Breast epithelium (tissue), 4 donors: ENCODE measurements around the gene DNAH10. TPM values are rescaled to one million over a fixed set of nuclear protein-coding genes. Genes with fewer than 3 reads are reported as not detected.
"Not testable (repeated sequence)": the region's sequence is repeated elsewhere in the genome, so short reads cannot be mapped to it uniquely, and the experiment has no call there.

ENCODE experiments used
- DNase-seq, 2 donors: peaks; one replicate each; pipeline ENCODE4 v3.0.0-alpha.2; 2019; ENCODE audit warnings: low spot score in 2 of 2
- H3K27ac ChIP-seq, 2 donors: fragments of 200-600 bp; sonication (generic) in 1 of 2; one replicate each; pipeline ENCODE4 v1.5.1; 2016 to 2019; ENCODE audit warnings: mild to moderate bottlenecking in 1 of 2
- H3K27me3 ChIP-seq, 2 donors: fragments of 200-600 bp; sonication (generic) in 1 of 2; one replicate each; pipeline versions ENCODE4 v1.5.1 to v1.6.0; 2017 to 2019; ENCODE audit warnings: control low read depth in 1 of 2, mild to moderate bottlenecking in 1 of 2
- H3K36me3 ChIP-seq: fragments of 200-600 bp; one replicate; pipeline ENCODE4 v1.5.1; 2019
- H3K4me1 ChIP-seq, 2 donors: fragments of 200-600 bp; sonication (generic); one replicate each; pipeline ENCODE4 v1.5.1; 2016 to 2019; ENCODE audit warnings: control low read depth in 1 of 2
- H3K4me3 ChIP-seq, 3 donors: fragments of 200-600 bp; sonication (generic); 1 replicate in 2 of 3; 2 replicates in 1 of 3; pipeline ENCODE4 v1.5.1; 2016 to 2019; ENCODE audit warnings: mild to moderate bottlenecking in 3 of 3, moderate library complexity in 2 of 3
- H3K9me3 ChIP-seq, 2 donors: fragments of 200-600 bp; sonication (generic) in 1 of 2; one replicate each; pipeline ENCODE4 v1.5.1; 2016 to 2019; ENCODE audit warnings: control low read depth in 1 of 2
- CTCF ChIP-seq, 3 donors: fragments of 450-650 bp; IDR thresholded peaks; one replicate each; pipeline ENCODE4 v1.5.1; 2016 to 2017; ENCODE audit warnings: antibody characterized with exemption in 3 of 3, mild to moderate bottlenecking in 3 of 3, moderate library complexity in 3 of 3
- POLR2A ChIP-seq: fragments of 450-650 bp; IDR thresholded peaks from one replicate; pipeline ENCODE4 v1.6.1; 2016; ENCODE audit warnings: antibody characterized with exemption, mild to moderate bottlenecking, moderate library complexity
- POLR2AphosphoS5 ChIP-seq, 3 donors: sonication (generic); formaldehyde crosslinking; IDR thresholded peaks; one replicate each; pipeline ENCODE4 v1.6.1; 2017; ENCODE audit warnings: antibody characterized with exemption in 3 of 3
- intact Hi-C: fragments of 100-400 bp; cut with DNase I; formaldehyde crosslinking; loops from one replicate; pipeline ENCODE4 v1.15.1; 2023; ENCODE audit warnings: low total_unique reads
- total RNA-seq, 3 donors: library from RNA; depleted of rRNA; stranded (reverse); fragments of >200 nt; gene quantifications; one replicate each; pipeline ENCODE4 v1.1.0, GENCODE V29; 2016

DNAH10 gene
- total RNA-seq, 3 donors from 2014 or later, result under 0.01 to 0.44 (median 0.33) TPM

GRCh38 chr12:123943816-123944215 lies 181.7 kb downstream of the DNAH10 start:
- intact Hi-C loops, result no loop called here
- Histone ChIP-seq H3K27me3 (no peaks in the 10 kb centered on the region), H3K4me3 (no peak overlapping the region)

GRCh38 chr12:123944696-123945095 lies 182.6 kb downstream of the DNAH10 start:
- DNase-seq, result no peak
- Histone ChIP-seq H3K27ac (no peak overlapping the region), H3K36me3 (no peaks in the 10 kb centered on the region), H3K27me3 (no peaks in the 10 kb centered on the region), H3K4me1 (no peaks in the 10 kb centered on the region), H3K4me3 (no peak overlapping the region), H3K9me3 (no peaks in the 10 kb centered on the region)
- intact Hi-C loops, result no loop called here
- TF ChIP-seq POLR2A, result no peak
- TF ChIP-seq POLR2AphosphoS5 (IDR thresholded peaks at IDR 0.05), result no peak

More at GRCh38 chr12:123943816-123944215, 181.7 kb downstream of the DNAH10 start:
- H3K36me3 ChIP-seq, result no peaks in the 10 kb centered on the region
- no peak for DNase-seq
- TF ChIP-seq POLR2AphosphoS5 (IDR thresholded peaks at IDR 0.05) (no peak), POLR2A (no peak), CTCF (IDR thresholded peaks at IDR 0.05) (no peak)
- H3K9me3 ChIP-seq, result no peaks in the 10 kb centered on the region
- no peak overlapping the region for H3K27ac ChIP-seq
- no peaks in the 10 kb centered on the region for H3K4me1 ChIP-seq

GRCh38 chr12:123945287-123946151 lies 183.4 kb downstream of the DNAH10 start:
- Histone ChIP-seq H3K36me3 (no peaks in the 10 kb centered on the region), H3K27me3 (no peaks in the 10 kb centered on the region), H3K9me3 (no peaks in the 10 kb centered on the region), H3K4me1 (no peaks in the 10 kb centered on the region), H3K27ac (no peak overlapping the region), H3K4me3 (no peak overlapping the region)
- intact Hi-C loops, result no loop called here
- TF ChIP-seq POLR2A (no peak), CTCF (IDR thresholded peaks at IDR 0.05) (no peak), POLR2AphosphoS5 (IDR thresholded peaks at IDR 0.05) (no peak)
- no peak for DNase-seq

- no peaks in the 10 kb centered on the region for H3K9me3 ChIP-seq
- TF ChIP-seq CTCF (IDR thresholded peaks at IDR 0.05) (no peak), POLR2A (no peak), POLR2AphosphoS5 (IDR thresholded peaks at IDR 0.05) (no peak)
- no peak for DNase-seq
- H3K27ac ChIP-seq, result no peak overlapping the region
- H3K27me3 ChIP-seq, result no peaks in the 10 kb centered on the region
- no peak overlapping the region for H3K4me3 ChIP-seq
- no peaks in the 10 kb centered on the region for H3K4me1 ChIP-seq
- intact Hi-C loops, result no loop called here
- H3K36me3 ChIP-seq, result no peaks in the 10 kb centered on the region
Measured at GRCh38 chr12:123946152-123946515, 184.0 kb downstream of the DNAH10 start.

GRCh38 chr12:123946516-123947505 lies 184.7 kb downstream of the DNAH10 start:
- H3K27ac ChIP-seq, result peak overlapping the region in 1 of 2 donors; percentile 12
- H3K27me3 ChIP-seq, H3K4me3 ChIP-seq, DNase-seq, H3K4me1 ChIP-seq, H3K9me3 ChIP-seq, H3K36me3 ChIP-seq, intact Hi-C loops: not testable (repeated sequence)

- H3K4me1 ChIP-seq, H3K27ac ChIP-seq: not testable (repeated sequence)
Measured at GRCh38 chr12:123947531-123947930, 185.4 kb downstream of the DNAH10 start.

More at GRCh38 chr12:123947531-123947930, 185.4 kb downstream of the DNAH10 start:
- intact Hi-C loops, H3K36me3 ChIP-seq, H3K27me3 ChIP-seq, H3K9me3 ChIP-seq, DNase-seq, H3K4me3 ChIP-seq: not testable (repeated sequence)
